B cell (primary cell): ENCODE measurements around the gene PNPO. TPM values are rescaled to one million over a fixed set of nuclear protein-coding genes. Genes with fewer than 3 reads are reported as not detected.

ENCODE experiments used
- ATAC-seq: fragments of 200-7000 bp; cut with Tn5 transposase; one replicate; pipeline ENCODE4 v1.10.0; 2021; ENCODE audit warnings: low read depth, mild to moderate bottlenecking, moderate number of reproducible peaks, moderate library complexity
- CTCF ChIA-PET: fragments of 350-600 bp; sonication (Branson Sonifier 250); formaldehyde crosslinking; loops from one replicate; lab custom pipeline; 2021; ENCODE audit warnings: antibody characterized with exemption, inconsistent platforms; lab: Charles Lee
- POLR2A ChIA-PET: fragments of 350-600 bp; sonication (Branson Sonifier 250); formaldehyde crosslinking; loops from one replicate; lab custom pipeline; 2021; ENCODE audit warnings: antibody characterized with exemption; lab: Charles Lee
- DNase-seq: peaks from one replicate; pipeline ENCODE4 v3.0.0; 2013
- H2AFZ ChIP-seq: 2 replicates; pipeline ENCODE4 v1.6.1; 2012; ENCODE audit warnings: mild to moderate bottlenecking, low read depth, low read length; ENCODE audit not compliant: insufficient read depth, poor library complexity, severe bottlenecking
- H3K27ac ChIP-seq, 2 donors: 1 replicate in 1 of 2; 2 replicates in 1 of 2; pipeline ENCODE4 v1.5.1; 2012 to 2013; ENCODE audit warnings: low read length in 2 of 2, mild to moderate bottlenecking in 2 of 2, moderate library complexity in 1 of 2
- H3K27me3 ChIP-seq, 4 experiments: fragments of 200-600 bp in 1 of 4; sonication (generic) in 1 of 4; replicated peaks in 1 of 4; 1 replicate in 2 of 4; 2 replicates in 2 of 4; pipeline versions ENCODE4 v1.6.1 to v1.7.0; 2013 to 2016; ENCODE audit warnings: low read length in 3 of 4, mild to moderate bottlenecking in 2 of 4, mixed read lengths in 1 of 4, moderate library complexity in 1 of 4; ENCODE audit not compliant: insufficient read depth in 4 of 4, control insufficient read depth in 3 of 4; ENCODE audit errors: control extremely low read depth in 1 of 4
- H3K36me3 ChIP-seq, 2 experiments: replicated peaks in 1 of 2; 1 replicate in 1 of 2; 2 replicates in 1 of 2; pipeline versions ENCODE4 v1.6.1 to v1.7.1; 2013; ENCODE audit warnings: low read length in 1 of 2; ENCODE audit not compliant: insufficient read depth in 2 of 2, control insufficient read depth in 1 of 2; ENCODE audit errors: control extremely low read depth in 1 of 2, extremely low read depth in 1 of 2
- H3K4me1 ChIP-seq, 2 donors: fragments of 200-600 bp in 1 of 2; sonication (generic) in 1 of 2; 1 replicate in 1 of 2; 2 replicates in 1 of 2; pipeline versions ENCODE4 v1.5.1 to v1.6.1; 2013 to 2017; ENCODE audit warnings: low read length in 2 of 2; ENCODE audit not compliant: control insufficient read depth in 2 of 2, insufficient read depth in 2 of 2
- H3K4me2 ChIP-seq: replicated peaks from 2 replicates; pipeline ENCODE3; 2012; ENCODE audit warnings: mild to moderate bottlenecking, low read depth, low read length; ENCODE audit not compliant: poor library complexity, severe bottlenecking
- H3K4me3 ChIP-seq, 5 experiments: fragments of 200-600 bp in 1 of 5; sonication (generic) in 1 of 5; 1 replicate in 3 of 5; 2 replicates in 2 of 5; pipeline versions ENCODE4 v1.5.1 to v1.7.0; 2011 to 2016; ENCODE audit warnings: low read length in 4 of 5, mild to moderate bottlenecking in 4 of 5, low read depth in 2 of 5, control low read depth in 1 of 5, moderate library complexity in 1 of 5; ENCODE audit not compliant: insufficient read depth in 1 of 5; ENCODE audit errors: control extremely low read depth in 1 of 5, extremely low read depth in 1 of 5
- H3K79me2 ChIP-seq: fragments of 200-600 bp; sonication (generic); one replicate; pipeline ENCODE4 v1.6.0; 2016; ENCODE audit warnings: low read length; ENCODE audit not compliant: control insufficient read depth, insufficient read depth
- H3K9ac ChIP-seq: fragments of 200-600 bp; sonication (generic); 2 replicates; pipeline ENCODE4 v1.6.1; 2017; ENCODE audit warnings: mild to moderate bottlenecking, low read length, moderate library complexity
- H3K9me3 ChIP-seq, 3 donors: one replicate each; pipeline versions ENCODE4 v1.6.1 to v1.7.1; 2013; ENCODE audit warnings: low read length in 2 of 3; ENCODE audit not compliant: control insufficient read depth in 2 of 3, insufficient read depth in 1 of 3; ENCODE audit errors: control extremely low read depth in 1 of 3
- H4K20me1 ChIP-seq: 2 replicates; pipeline ENCODE4 v1.6.0; 2012; ENCODE audit warnings: mild to moderate bottlenecking, low read length; ENCODE audit not compliant: insufficient read depth, control insufficient read depth, poor library complexity, severe bottlenecking
- H3K27ac Mint-ChIP-seq: one replicate; pipeline ENCODE4 v1.8.0; 2021; ENCODE audit warnings: mixed read lengths
- H3K27me3 Mint-ChIP-seq: one replicate; pipeline ENCODE4 v1.8.0; 2021; ENCODE audit warnings: mixed read lengths
- H3K4me1 Mint-ChIP-seq: one replicate; pipeline ENCODE4 v1.8.0; 2021; ENCODE audit warnings: mixed read lengths
- H3K4me3 Mint-ChIP-seq: one replicate; pipeline ENCODE4 v1.8.0; 2021; ENCODE audit warnings: mixed read lengths
- H3K9me3 Mint-ChIP-seq: one replicate; pipeline ENCODE4 v1.8.0; 2022; ENCODE audit warnings: mixed read lengths; ENCODE audit not compliant: insufficient read depth
- EZH2 ChIP-seq: IDR thresholded peaks from 2 replicates; pipeline ENCODE4 v1.6.1; 2012; ENCODE audit warnings: borderline replicate concordance, low read depth, mild to moderate bottlenecking, moderate library complexity, low read length; ENCODE audit not compliant: insufficient read depth, poor library complexity, severe bottlenecking
- WGBS: methylation state at CpG from one replicate; pipeline ENCODE4 v1.1.5; 2013; ENCODE audit warnings: missing lambda C conversion rate; ENCODE audit not compliant: insufficient coverage; 5-methylcytosine and 5-hydroxymethylcytosine counted together
- intact Hi-C: fragments of 100-400 bp; cut with micrococcal nuclease; formaldehyde crosslinking; loops from one replicate; pipeline ENCODE4 v1.10.0; 2022
- polyA plus RNA-seq: library from polyadenylated mRNA; depleted of rRNA; stranded (reverse); fragments of >200 nt; gene quantifications from 2 replicates; pipeline ENCODE4 v1.2.3, GENCODE V29; 2012
- total RNA-seq, 2 donors: library from RNA; stranded (reverse); fragments of 120-200 nt in 1 of 2; gene quantifications; 1 replicate in 1 of 2; 2 replicates in 1 of 2; pipeline versions ENCODE4 v1.2.3 to v1.2.4, GENCODE V29; 2013 to 2022
- TF ChIP-seq, protein P1 (sequence below): fragments of 200-600 bp; IDR thresholded peaks from one replicate; pipeline ENCODE4 v1.8.0; 2022; ENCODE audit warnings: antibody characterized with exemption, mild to moderate bottlenecking

PNPO gene
- total and polyA plus RNA-seq, 2 donors (not counting 1 experiment from before 2014, with no cell fraction given) = 8.0 to 14.7 TPM

DNA sequence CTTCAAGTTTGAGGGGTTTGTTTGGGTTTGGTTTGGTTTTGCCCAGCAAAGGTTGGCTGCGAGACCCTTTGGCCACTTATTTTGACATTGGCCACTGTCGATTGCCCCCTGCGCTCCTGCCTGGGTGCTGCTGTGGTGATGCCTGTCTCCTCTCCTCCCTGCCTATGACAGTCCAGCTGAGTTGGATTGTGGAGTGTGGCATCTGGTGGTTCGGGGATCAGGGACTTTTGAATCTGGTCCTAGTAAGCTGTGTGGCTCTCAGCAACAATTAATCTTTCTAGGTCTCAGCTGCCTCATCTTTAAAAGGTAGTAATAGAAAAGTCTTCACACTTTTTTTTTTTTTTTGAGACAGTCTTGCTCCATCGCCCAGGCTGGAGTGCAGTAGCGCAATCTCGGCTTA lies 56.7 kb downstream of the PNPO start:
- POLR2A ChIA-PET = no interaction called here

More for the DNA sequence above, 56.7 kb downstream of the PNPO start:
- H2AFZ ChIP-seq = no peak overlapping the region
- peaks cover 4% of the 10 kb centered on the region for H3K4me1 Mint-ChIP-seq
- H3K4me3 Mint-ChIP-seq = no peak overlapping the region
- intact Hi-C loops = no loop called here
- no peak overlapping the region for H3K4me2 ChIP-seq
- H3K27ac ChIP-seq = no peak overlapping the region
- no peak overlapping the region for H3K4me3 ChIP-seq
- H4K20me1 ChIP-seq = no peaks in the 10 kb centered on the region
- H3K79me2 ChIP-seq = no peaks in the 10 kb centered on the region
- H3K27me3 ChIP-seq = peaks cover 0 to 22% (median 0%) of the 10 kb centered on the region in 4 experiments
- no peaks in the 10 kb centered on the region for H3K36me3 ChIP-seq
- no peak overlapping the region for H3K27ac Mint-ChIP-seq
- 100% methylated on average over 5 of the region's 7 CpGs for WGBS
- no peak for TF ChIP-seq EZH2
- TF ChIP-seq, protein P1, sequence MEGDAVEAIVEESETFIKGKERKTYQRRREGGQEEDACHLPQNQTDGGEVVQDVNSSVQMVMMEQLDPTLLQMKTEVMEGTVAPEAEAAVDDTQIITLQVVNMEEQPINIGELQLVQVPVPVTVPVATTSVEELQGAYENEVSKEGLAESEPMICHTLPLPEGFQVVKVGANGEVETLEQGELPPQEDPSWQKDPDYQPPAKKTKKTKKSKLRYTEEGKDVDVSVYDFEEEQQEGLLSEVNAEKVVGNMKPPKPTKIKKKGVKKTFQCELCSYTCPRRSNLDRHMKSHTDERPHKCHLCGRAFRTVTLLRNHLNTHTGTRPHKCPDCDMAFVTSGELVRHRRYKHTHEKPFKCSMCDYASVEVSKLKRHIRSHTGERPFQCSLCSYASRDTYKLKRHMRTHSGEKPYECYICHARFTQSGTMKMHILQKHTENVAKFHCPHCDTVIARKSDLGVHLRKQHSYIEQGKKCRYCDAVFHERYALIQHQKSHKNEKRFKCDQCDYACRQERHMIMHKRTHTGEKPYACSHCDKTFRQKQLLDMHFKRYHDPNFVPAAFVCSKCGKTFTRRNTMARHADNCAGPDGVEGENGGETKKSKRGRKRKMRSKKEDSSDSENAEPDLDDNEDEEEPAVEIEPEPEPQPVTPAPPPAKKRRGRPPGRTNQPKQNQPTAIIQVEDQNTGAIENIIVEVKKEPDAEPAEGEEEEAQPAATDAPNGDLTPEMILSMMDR = no peak
- peaks cover 19% of the 10 kb centered on the region for H3K27me3 Mint-ChIP-seq
- no peaks in the 10 kb centered on the region for H3K4me1 ChIP-seq
- no peaks in the 10 kb centered on the region for H3K9me3 Mint-ChIP-seq
- CTCF ChIA-PET = interaction anchor here (1.4 to 2.5 kb wide), 2 partner anchors 9 to 19 kb away, joined by 3 to 7 read pairs; no protein-coding TSS in a partner anchor
- no peak for ATAC-seq
- H3K9ac ChIP-seq = no peak overlapping the region
- DNase-seq = no peak
- H3K9me3 ChIP-seq = no peaks in the 10 kb centered on the region

Other genes with a start within 250 kb of the PNPO start
- gene TBKBP1, start 247.4 kb upstream of the PNPO start, total RNA-seq = 6.6 and 9.3 TPM in 2 replicates
- 6.8 and 8.4 TPM in 2 replicates for gene TBKBP1, start 247.4 kb upstream of the PNPO start, polyA plus RNA-seq
- 8.4 and 10.8 TPM in 2 replicates for gene TBX21, start 208.3 kb upstream of the PNPO start, total RNA-seq
- 6.1 and 10.8 TPM in 2 replicates for gene TBX21, start 208.3 kb upstream of the PNPO start, polyA plus RNA-seq
- gene OSBPL7, start 119.8 kb upstream of the PNPO start, total RNA-seq = 51.0 and 52.5 TPM in 2 replicates
- gene OSBPL7, start 119.8 kb upstream of the PNPO start, polyA plus RNA-seq = 45.0 and 61.3 TPM in 2 replicates
- gene MRPL10, start 110.0 kb upstream of the PNPO start, total RNA-seq = 34.8 and 37.4 TPM in 2 replicates
- 32.4 and 39.4 TPM in 2 replicates for gene MRPL10, start 110.0 kb upstream of the PNPO start, polyA plus RNA-seq
- 2.2 and 2.4 TPM in 2 replicates for gene LRRC46, start 109.9 kb upstream of the PNPO start, total RNA-seq
- 0.69 and 1.6 TPM in 2 replicates for gene LRRC46, start 109.9 kb upstream of the PNPO start, polyA plus RNA-seq
- gene SCRN2, start 100.3 kb upstream of the PNPO start, total RNA-seq = 47.8 and 53.8 TPM in 2 replicates
- gene SCRN2, start 100.3 kb upstream of the PNPO start, polyA plus RNA-seq = 65.2 and 71.9 TPM in 2 replicates
- not detected in 2 replicates for gene SP6, start 90.4 kb upstream of the PNPO start, total RNA-seq
- gene SP6, start 90.4 kb upstream of the PNPO start, polyA plus RNA-seq = 0.04 and 0.09 TPM in 2 replicates
- 32.5 and 35.4 TPM in 2 replicates for gene SP2, start 45.3 kb upstream of the PNPO start, total RNA-seq
- 25.4 and 27.5 TPM in 2 replicates for gene SP2, start 45.3 kb upstream of the PNPO start, polyA plus RNA-seq
- gene PRR15L, start 16.3 kb downstream of the PNPO start, total RNA-seq = not detected in 2 replicates
- not detected in 2 replicates for gene PRR15L, start 16.3 kb downstream of the PNPO start, polyA plus RNA-seq
- gene CDK5RAP3, start 29.5 kb downstream of the PNPO start, total RNA-seq = 415 and 417 TPM in 2 replicates
- 728 and 990 TPM in 2 replicates for gene CDK5RAP3, start 29.5 kb downstream of the PNPO start, polyA plus RNA-seq
- 1.2 and 2.3 TPM in 2 replicates for gene COPZ2, start 96.2 kb downstream of the PNPO start, total RNA-seq
- 1.0 and 1.2 TPM in 2 replicates for gene COPZ2, start 96.2 kb downstream of the PNPO start, polyA plus RNA-seq
- gene NFE2L1, start 106.8 kb downstream of the PNPO start, total RNA-seq = 58.1 and 66.4 TPM in 2 replicates
- 20.4 and 25.2 TPM in 2 replicates for gene NFE2L1, start 106.8 kb downstream of the PNPO start, polyA plus RNA-seq
- 29.7 and 33.1 TPM in 2 replicates for gene CBX1, start 159.9 kb downstream of the PNPO start, total RNA-seq
- gene CBX1, start 159.9 kb downstream of the PNPO start, polyA plus RNA-seq = 9.4 and 13.9 TPM in 2 replicates
- gene SNX11, start 166.2 kb downstream of the PNPO start, total RNA-seq = 42.0 and 47.1 TPM in 2 replicates
- 25.6 and 41.7 TPM in 2 replicates for gene SNX11, start 166.2 kb downstream of the PNPO start, polyA plus RNA-seq